Keratinocyte (primary cell): ENCODE measurements around the gene INPP5E. TPM values are rescaled to one million over a fixed set of nuclear protein-coding genes. Genes with fewer than 3 reads are reported as not detected.

Source experiments
- DNase-seq: peaks from one replicate; pipeline ENCODE4 v3.0.0-alpha.2; 2011; ENCODE audit warnings: low read depth, missing footprints, low spot score
- FAIRE-seq: peaks from 2 replicates; lab custom pipeline; 2011; peaks lifted over from hg19 to GRCh38; lab: Jason Lieb, UNC
- H2AFZ ChIP-seq: 2 replicates; pipeline ENCODE4 v1.6.0; 2012; ENCODE audit warnings: low read length, control low read depth, inconsistent platforms; ENCODE audit not compliant: control insufficient read depth
- H3K27ac ChIP-seq: 2 replicates; pipeline ENCODE4 v1.5.1; 2011; ENCODE audit warnings: low read length; ENCODE audit not compliant: control insufficient read depth, insufficient read depth
- H3K27me3 ChIP-seq: 3 replicates; pipeline ENCODE4 v1.6.0; 2011; ENCODE audit warnings: low read length; ENCODE audit not compliant: control insufficient read depth, insufficient read depth; ENCODE audit errors: extremely low read depth
- H3K36me3 ChIP-seq, 2 experiments: 2 replicates in 1 of 2; 3 replicates in 1 of 2; pipeline ENCODE4 v1.5.1; 2011; ENCODE audit warnings: low read length in 2 of 2, mild to moderate bottlenecking in 1 of 2; ENCODE audit not compliant: control insufficient read depth in 2 of 2, insufficient read depth in 2 of 2; ENCODE audit errors: extremely low read depth in 1 of 2
- H3K4me1 ChIP-seq: 3 replicates; pipeline ENCODE4 v1.5.1; 2011; ENCODE audit warnings: low read length; ENCODE audit not compliant: control insufficient read depth, insufficient read depth; ENCODE audit errors: extremely low read depth
- H3K4me2 ChIP-seq: 3 replicates; pipeline ENCODE4 v1.6.0; 2011; ENCODE audit warnings: low read depth, low read length; ENCODE audit not compliant: control insufficient read depth, insufficient read depth; ENCODE audit errors: extremely low read depth
- H3K4me3 ChIP-seq, 3 experiments: fragments of 200-600 bp in 1 of 3; sonication (generic) in 1 of 3; 2 replicates in 2 of 3; 3 replicates in 1 of 3; pipeline ENCODE4 v1.5.1; 2011 to 2016; ENCODE audit warnings: low read length in 3 of 3, mild to moderate bottlenecking in 3 of 3, control low read depth in 2 of 3, inconsistent platforms in 1 of 3, low read depth in 1 of 3, mixed read lengths in 1 of 3, mixed run types in 1 of 3, moderate library complexity in 1 of 3; ENCODE audit not compliant: control insufficient read depth in 2 of 3, insufficient read depth in 2 of 3; ENCODE audit errors: extremely low read depth in 1 of 3
- H3K79me2 ChIP-seq: 2 replicates; pipeline ENCODE4 v1.6.0; 2012; ENCODE audit warnings: low read length; ENCODE audit not compliant: control insufficient read depth, insufficient read depth
- H3K9ac ChIP-seq: 3 replicates; pipeline ENCODE4 v1.6.0; 2011; ENCODE audit warnings: low read length; ENCODE audit not compliant: control insufficient read depth, insufficient read depth; ENCODE audit errors: extremely low read depth
- H3K9me1 ChIP-seq: 3 replicates; pipeline ENCODE4 v1.6.0; 2011; ENCODE audit warnings: low read length; ENCODE audit not compliant: control insufficient read depth, insufficient read depth; ENCODE audit errors: extremely low read depth
- H3K9me3 ChIP-seq: 2 replicates; pipeline ENCODE4 v1.5.1; 2012; ENCODE audit warnings: low read depth, low read length; ENCODE audit not compliant: control insufficient read depth
- H4K20me1 ChIP-seq: 3 replicates; pipeline ENCODE4 v1.6.0; 2011; ENCODE audit warnings: low read length; ENCODE audit not compliant: control insufficient read depth, insufficient read depth; ENCODE audit errors: extremely low read depth
- EZH2 ChIP-seq: IDR thresholded peaks from one replicate; pipeline ENCODE4 v1.6.1; 2012; ENCODE audit warnings: inconsistent platforms, mild to moderate bottlenecking, low read length, moderate library complexity
- dilution Hi-C: fragments of 300-500 bp; cut with MboI; formaldehyde crosslinking; loops from one replicate; pipeline ENCODE4 v1.7.0; 2020; ENCODE audit warnings: low sequenced_read_pairs; ENCODE audit not compliant: extremely low pct_ligation_motif_present
- polyA plus RNA-seq, 5 experiments: library from polyadenylated mRNA; depleted of rRNA in 3 of 5; stranded (reverse) in 3 of 5; stranded (forward) in 1 of 5; unstranded in 1 of 5; fragments of >200 nt; gene quantifications; 1 replicate in 1 of 5; 2 replicates in 3 of 5; 3 replicates in 1 of 5; pipeline versions ENCODE4 v1.2.1 to v1.2.3, GENCODE V29; 2011 to 2012; ENCODE audit warnings: missing spikeins in 2 of 5, low read depth in 1 of 5, low replicate concordance in 1 of 5
- TF ChIP-seq, protein P1 (sequence below), 3 experiments: IDR thresholded peaks in 1 of 3; conservative IDR thresholded peaks in 1 of 3; optimal IDR thresholded peaks in 1 of 3; 2 replicates in 2 of 3; 3 replicates in 1 of 3; pipeline versions ENCODE3 to v1.5.1; 2011; ENCODE audit warnings: low read length in 3 of 3, mild to moderate bottlenecking in 3 of 3, moderate library complexity in 2 of 3, control low read depth in 1 of 3, inconsistent platforms in 1 of 3; ENCODE audit not compliant: insufficient read depth in 2 of 3; ENCODE audit errors: extremely low read depth in 1 of 3

The INPP5E gene
- polyA plus RNA-seq, 1 donor (not counting 4 experiments of a cell fraction or from before 2014, with no cell fraction given) = 4.4 TPM

DNA sequence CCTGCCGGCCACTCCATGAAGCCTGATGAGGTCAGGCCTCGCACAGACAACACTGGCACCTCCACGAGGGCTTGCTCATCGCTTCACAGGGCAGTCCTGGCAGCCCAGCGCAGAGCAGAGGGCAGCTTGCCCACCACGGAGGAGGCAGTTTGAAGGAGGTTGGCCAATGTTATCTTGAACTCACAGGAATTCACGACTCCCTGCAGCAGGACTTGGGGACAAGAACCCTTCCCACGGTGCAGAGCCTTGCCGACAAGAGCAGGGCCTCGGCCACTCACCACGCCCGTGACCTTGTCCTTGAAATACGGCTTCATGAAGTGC is 44.7 kb downstream of the INPP5E start:
- Histone ChIP-seq H3K79me2 (peaks cover 37% of the 10 kb centered on the region), H4K20me1 (peaks cover 5% of the 10 kb centered on the region), H3K9me1 (peaks cover 4% of the 10 kb centered on the region), H3K4me1 (peaks cover 8% of the 10 kb centered on the region), H3K4me2 (no peak overlapping the region), H3K27ac (no peak overlapping the region), H3K36me3 (peaks cover 54 to 59% of the 10 kb centered on the region in 2 experiments), H3K9me3 (no peaks in the 10 kb centered on the region), H2AFZ (no peak overlapping the region), H3K9ac (no peak overlapping the region), H3K27me3 (no peaks in the 10 kb centered on the region), H3K4me3 (no peak overlapping the region)
- no peak for DNase-seq
- FAIRE-seq = no peak
- dilution Hi-C loops = no loop called here
- TF ChIP-seq, protein P1, sequence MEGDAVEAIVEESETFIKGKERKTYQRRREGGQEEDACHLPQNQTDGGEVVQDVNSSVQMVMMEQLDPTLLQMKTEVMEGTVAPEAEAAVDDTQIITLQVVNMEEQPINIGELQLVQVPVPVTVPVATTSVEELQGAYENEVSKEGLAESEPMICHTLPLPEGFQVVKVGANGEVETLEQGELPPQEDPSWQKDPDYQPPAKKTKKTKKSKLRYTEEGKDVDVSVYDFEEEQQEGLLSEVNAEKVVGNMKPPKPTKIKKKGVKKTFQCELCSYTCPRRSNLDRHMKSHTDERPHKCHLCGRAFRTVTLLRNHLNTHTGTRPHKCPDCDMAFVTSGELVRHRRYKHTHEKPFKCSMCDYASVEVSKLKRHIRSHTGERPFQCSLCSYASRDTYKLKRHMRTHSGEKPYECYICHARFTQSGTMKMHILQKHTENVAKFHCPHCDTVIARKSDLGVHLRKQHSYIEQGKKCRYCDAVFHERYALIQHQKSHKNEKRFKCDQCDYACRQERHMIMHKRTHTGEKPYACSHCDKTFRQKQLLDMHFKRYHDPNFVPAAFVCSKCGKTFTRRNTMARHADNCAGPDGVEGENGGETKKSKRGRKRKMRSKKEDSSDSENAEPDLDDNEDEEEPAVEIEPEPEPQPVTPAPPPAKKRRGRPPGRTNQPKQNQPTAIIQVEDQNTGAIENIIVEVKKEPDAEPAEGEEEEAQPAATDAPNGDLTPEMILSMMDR (optimal IDR thresholded peaks at IDR 0.05 in 1 of 3, IDR thresholded peaks at IDR 0.05 in 1 of 3, conservative IDR thresholded peaks at IDR 0.05 in 1 of 3; ENCODE audit: extremely low read depth in 1 of 3, insufficient read depth in 2 of 3, low read length in 3 of 3) = no peak
- no peak for TF ChIP-seq EZH2

DNA sequence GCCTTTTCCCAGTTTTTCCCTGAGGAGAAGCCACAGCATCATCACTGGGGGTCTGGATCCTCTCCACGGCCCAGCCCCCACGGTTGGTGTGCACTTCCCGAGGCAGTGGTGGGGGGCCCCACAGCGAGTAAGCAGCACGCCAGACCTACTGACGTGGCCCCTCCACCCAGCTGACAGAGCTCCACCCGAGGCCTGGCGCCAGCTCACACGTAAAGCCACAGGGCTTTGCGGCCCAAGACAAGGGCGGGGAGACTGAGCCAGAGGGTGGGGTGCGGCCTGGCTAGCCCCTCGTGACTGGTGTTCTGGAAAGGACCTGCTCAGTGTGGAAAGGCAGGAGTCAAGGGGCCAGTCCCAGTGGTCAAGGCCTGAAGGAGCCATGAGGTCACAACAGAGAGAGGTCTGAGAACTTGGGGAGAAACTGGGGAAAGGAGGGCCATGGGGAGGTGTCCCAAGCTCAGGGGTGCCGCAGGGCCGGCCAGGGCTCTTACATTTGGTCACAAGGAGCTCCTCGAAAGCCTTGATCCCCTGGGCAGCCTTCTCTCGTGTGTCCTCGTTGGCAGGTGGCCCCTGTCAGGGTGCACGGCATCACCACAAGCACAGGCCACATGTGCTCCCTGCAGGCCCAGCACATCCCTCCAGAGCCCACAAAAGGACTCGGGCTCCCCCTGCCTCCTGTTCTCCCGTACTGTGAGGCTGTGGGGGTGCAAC is 45.2 kb downstream of the INPP5E start:
- no peak overlapping the region for H3K27ac ChIP-seq
- TF ChIP-seq, protein P1 (optimal IDR thresholded peaks at IDR 0.05 in 1 of 3, IDR thresholded peaks at IDR 0.05 in 1 of 3, conservative IDR thresholded peaks at IDR 0.05 in 1 of 3; ENCODE audit: extremely low read depth in 1 of 3, insufficient read depth in 2 of 3, low read length in 3 of 3) = no peak
- no peak for TF ChIP-seq EZH2
- peaks cover 5% of the 10 kb centered on the region for H4K20me1 ChIP-seq
- no peak overlapping the region for H3K4me2 ChIP-seq
- FAIRE-seq (no peak), DNase-seq (no peak)
- H3K79me2 ChIP-seq = peaks cover 32% of the 10 kb centered on the region
- H3K9me3 ChIP-seq = no peaks in the 10 kb centered on the region
- H3K36me3 ChIP-seq = peaks cover 59% of the 10 kb centered on the region in 2 experiments
- peaks cover 8% of the 10 kb centered on the region for H3K4me1 ChIP-seq
- no peak overlapping the region for H2AFZ ChIP-seq
- peaks cover 4% of the 10 kb centered on the region for H3K9me1 ChIP-seq
- no peak overlapping the region for H3K4me3 ChIP-seq
- no peaks in the 10 kb centered on the region for H3K27me3 ChIP-seq
- dilution Hi-C loops = no loop called here
- no peak overlapping the region for H3K9ac ChIP-seq
